Ishikawa (cell line): Measurements from ENCODE around the gene ANKRD34A.

Source experiments
- CEBPB ChIP-seq: IDR thresholded peaks from 2 replicates; pipeline ENCODE4 v1.6.1; 2012
- EP300 ChIP-seq: IDR thresholded peaks from 2 replicates; pipeline ENCODE4 v1.6.1; 2012; ENCODE audit warnings: borderline replicate concordance
- FOXM1 ChIP-seq: IDR thresholded peaks from 2 replicates; pipeline ENCODE4 v1.6.1; 2012; ENCODE audit warnings: low read depth, borderline replicate concordance
- TEAD4 ChIP-seq: IDR thresholded peaks from 2 replicates; pipeline ENCODE4 v1.6.1; 2012
- TF ChIP-seq, protein P1 (sequence below): IDR thresholded peaks from 2 replicates; pipeline ENCODE4 v1.6.1; 2012; ENCODE audit warnings: low read depth, mild to moderate bottlenecking

DNA sequence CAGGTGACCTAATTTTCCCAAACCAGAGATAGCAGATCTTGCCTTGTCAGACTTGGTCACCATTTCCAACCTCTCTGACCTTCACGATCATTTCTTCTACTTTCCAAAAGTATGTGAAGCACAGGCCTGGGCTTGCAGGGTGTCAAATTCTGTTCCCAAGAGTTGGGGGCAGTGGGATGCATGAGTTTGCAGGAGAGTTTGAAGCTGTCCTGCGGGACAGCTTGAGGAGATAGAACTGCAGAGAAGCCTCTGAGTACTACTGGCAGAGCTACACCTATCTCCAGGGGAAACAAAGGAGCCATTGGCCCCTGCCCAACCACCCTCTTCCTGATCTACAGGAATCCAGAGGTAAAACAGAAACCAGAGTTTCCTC is 20.7 kb upstream of the ANKRD34A start:
- TF ChIP-seq EP300 (no peak), CEBPB (no peak), TEAD4 (no peak), FOXM1 (no peak)
- TF ChIP-seq, protein P1, sequence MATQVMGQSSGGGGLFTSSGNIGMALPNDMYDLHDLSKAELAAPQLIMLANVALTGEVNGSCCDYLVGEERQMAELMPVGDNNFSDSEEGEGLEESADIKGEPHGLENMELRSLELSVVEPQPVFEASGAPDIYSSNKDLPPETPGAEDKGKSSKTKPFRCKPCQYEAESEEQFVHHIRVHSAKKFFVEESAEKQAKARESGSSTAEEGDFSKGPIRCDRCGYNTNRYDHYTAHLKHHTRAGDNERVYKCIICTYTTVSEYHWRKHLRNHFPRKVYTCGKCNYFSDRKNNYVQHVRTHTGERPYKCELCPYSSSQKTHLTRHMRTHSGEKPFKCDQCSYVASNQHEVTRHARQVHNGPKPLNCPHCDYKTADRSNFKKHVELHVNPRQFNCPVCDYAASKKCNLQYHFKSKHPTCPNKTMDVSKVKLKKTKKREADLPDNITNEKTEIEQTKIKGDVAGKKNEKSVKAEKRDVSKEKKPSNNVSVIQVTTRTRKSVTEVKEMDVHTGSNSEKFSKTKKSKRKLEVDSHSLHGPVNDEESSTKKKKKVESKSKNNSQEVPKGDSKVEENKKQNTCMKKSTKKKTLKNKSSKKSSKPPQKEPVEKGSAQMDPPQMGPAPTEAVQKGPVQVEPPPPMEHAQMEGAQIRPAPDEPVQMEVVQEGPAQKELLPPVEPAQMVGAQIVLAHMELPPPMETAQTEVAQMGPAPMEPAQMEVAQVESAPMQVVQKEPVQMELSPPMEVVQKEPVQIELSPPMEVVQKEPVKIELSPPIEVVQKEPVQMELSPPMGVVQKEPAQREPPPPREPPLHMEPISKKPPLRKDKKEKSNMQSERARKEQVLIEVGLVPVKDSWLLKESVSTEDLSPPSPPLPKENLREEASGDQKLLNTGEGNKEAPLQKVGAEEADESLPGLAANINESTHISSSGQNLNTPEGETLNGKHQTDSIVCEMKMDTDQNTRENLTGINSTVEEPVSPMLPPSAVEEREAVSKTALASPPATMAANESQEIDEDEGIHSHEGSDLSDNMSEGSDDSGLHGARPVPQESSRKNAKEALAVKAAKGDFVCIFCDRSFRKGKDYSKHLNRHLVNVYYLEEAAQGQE = no peak
